Thyroid gland (tissue), 4 donors: ENCODE measurements around the gene EEF1A1. TPM values are rescaled to one million over a fixed set of nuclear protein-coding genes. Genes with fewer than 3 reads are reported as not detected.
"Not testable (repeated sequence)": the region's sequence is repeated elsewhere in the genome, so short reads cannot be mapped to it uniquely, and the experiment has no call there.

Experiments used
- DNase-seq, 2 donors: peaks; one replicate each; pipeline ENCODE4 v3.0.0-alpha.2; 2019
- H3K27ac ChIP-seq, 3 donors: fragments of 200-600 bp; sonication (generic); 1 replicate in 2 of 3; 2 replicates in 1 of 3; pipeline ENCODE4 v1.5.1; 2016 to 2019; ENCODE audit warnings: mild to moderate bottlenecking in 1 of 3, moderate library complexity in 1 of 3
- H3K27me3 ChIP-seq: fragments of 200-600 bp; sonication (generic); one replicate; pipeline ENCODE4 v1.5.1; 2019
- H3K36me3 ChIP-seq, 2 donors: fragments of 200-600 bp; sonication (generic); one replicate each; pipeline ENCODE4 v1.5.1; 2016 to 2019
- H3K4me1 ChIP-seq, 2 donors: fragments of 200-600 bp; sonication (generic); one replicate each; pipeline ENCODE4 v1.5.1; 2017 to 2019
- H3K4me3 ChIP-seq, 3 donors: fragments of 200-600 bp; sonication (generic); replicated peaks in 1 of 3; 1 replicate in 2 of 3; 2 replicates in 1 of 3; pipeline ENCODE4 v1.5.1; 2016; ENCODE audit warnings: mild to moderate bottlenecking in 1 of 3
- H3K9me3 ChIP-seq: fragments of 200-600 bp; sonication (generic); one replicate; pipeline ENCODE4 v1.5.1; 2017
- POLR2A ChIP-seq, 2 donors: fragments of 450-650 bp; IDR thresholded peaks; one replicate each; pipeline ENCODE4 v1.6.1; 2017; ENCODE audit warnings: antibody characterized with exemption in 2 of 2, mild to moderate bottlenecking in 2 of 2, moderate library complexity in 1 of 2
- WGBS, 2 donors: methylation state at CpG; one replicate each; pipeline ENCODE4 v1.1.5; 2017; 5-methylcytosine and 5-hydroxymethylcytosine counted together
- intact Hi-C: fragments of 100-400 bp; cut with DNase I; formaldehyde crosslinking; loops from one replicate; pipeline ENCODE4 v1.15.1; 2023
- total RNA-seq, 4 donors: library from RNA; depleted of rRNA; stranded (reverse); fragments of >200 nt; gene quantifications; one replicate each; pipeline ENCODE4 v1.2.3, GENCODE V29; 2016
- TF ChIP-seq, protein P1 (sequence below), 6 experiments: fragments of 200-600 bp in 3 of 6; fragments of 450-650 bp in 3 of 6; sonication (generic) in 3 of 6; IDR thresholded peaks; one replicate each; pipeline ENCODE4 v1.5.1; 2016 to 2019; ENCODE audit warnings: antibody characterized with exemption in 6 of 6, mild to moderate bottlenecking in 2 of 6, inconsistent platforms in 1 of 6, moderate library complexity in 1 of 6

EEF1A1 gene
- total RNA-seq, result over 10,000 TPM in 2 of 4 donors, 1,000 to 10,000 TPM in 2; 9,141 to 11,705 (median 10,644) TPM

DNA sequence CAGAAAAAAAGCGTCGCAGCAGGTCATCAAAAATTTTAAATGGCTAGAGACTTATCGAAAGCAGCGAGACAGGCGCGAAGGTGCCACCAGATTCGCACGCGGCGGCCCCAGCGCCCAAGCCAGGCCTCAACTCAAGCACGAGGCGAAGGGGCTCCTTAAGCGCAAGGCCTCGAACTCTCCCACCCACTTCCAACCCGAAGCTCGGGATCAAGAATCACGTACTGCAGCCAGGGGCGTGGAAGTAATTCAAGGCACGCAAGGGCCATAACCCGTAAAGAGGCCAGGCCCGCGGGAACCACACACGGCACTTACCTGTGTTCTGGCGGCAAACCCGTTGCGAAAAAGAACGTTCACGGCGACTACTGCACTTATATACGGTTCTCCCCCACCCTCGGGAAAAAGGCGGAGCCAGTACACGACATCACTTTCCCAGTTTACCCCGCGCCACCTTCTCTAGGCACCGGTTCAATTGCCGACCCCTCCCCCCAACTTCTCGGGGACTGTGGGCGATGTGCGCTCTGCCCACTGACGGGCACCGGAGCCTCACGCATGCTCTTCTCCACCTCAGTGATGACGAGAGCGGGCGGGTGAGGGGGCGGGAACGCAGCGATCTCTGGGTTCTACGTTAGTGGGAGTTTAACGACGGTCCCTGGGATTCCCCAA lies at the start of gene EEF1A1:
Gene EEF1A1, minus strand, starts transcription at position 345 of the 663 bp plus-strand sequence. CDS start 1,006 bp downstream, outside the sequence.
- H3K4me1 ChIP-seq, result peaks cover 23 to 39% of the 10 kb centered on the region in 2 donors
- H3K9me3 ChIP-seq, result no peaks in the 10 kb centered on the region
- DNase-seq, result peak; percentile 100
- peak within 1 kb of the TSS; percentile 85 to 97 (median 92) for H3K4me3 ChIP-seq
- peaks cover 30 to 40% of the 10 kb centered on the region in 2 donors for H3K36me3 ChIP-seq
- peak within 1 kb of the TSS; percentile 98 to 100 (median 99) for H3K27ac ChIP-seq
- intact Hi-C loops, result loop anchor here (10.0 kb wide), 1 partner anchor 54 kb away; no protein-coding TSS in a partner anchor
- TF ChIP-seq POLR2A (IDR thresholded peaks at IDR 0.05), result peak; percentile 98 to 99
- TF ChIP-seq, protein P1, sequence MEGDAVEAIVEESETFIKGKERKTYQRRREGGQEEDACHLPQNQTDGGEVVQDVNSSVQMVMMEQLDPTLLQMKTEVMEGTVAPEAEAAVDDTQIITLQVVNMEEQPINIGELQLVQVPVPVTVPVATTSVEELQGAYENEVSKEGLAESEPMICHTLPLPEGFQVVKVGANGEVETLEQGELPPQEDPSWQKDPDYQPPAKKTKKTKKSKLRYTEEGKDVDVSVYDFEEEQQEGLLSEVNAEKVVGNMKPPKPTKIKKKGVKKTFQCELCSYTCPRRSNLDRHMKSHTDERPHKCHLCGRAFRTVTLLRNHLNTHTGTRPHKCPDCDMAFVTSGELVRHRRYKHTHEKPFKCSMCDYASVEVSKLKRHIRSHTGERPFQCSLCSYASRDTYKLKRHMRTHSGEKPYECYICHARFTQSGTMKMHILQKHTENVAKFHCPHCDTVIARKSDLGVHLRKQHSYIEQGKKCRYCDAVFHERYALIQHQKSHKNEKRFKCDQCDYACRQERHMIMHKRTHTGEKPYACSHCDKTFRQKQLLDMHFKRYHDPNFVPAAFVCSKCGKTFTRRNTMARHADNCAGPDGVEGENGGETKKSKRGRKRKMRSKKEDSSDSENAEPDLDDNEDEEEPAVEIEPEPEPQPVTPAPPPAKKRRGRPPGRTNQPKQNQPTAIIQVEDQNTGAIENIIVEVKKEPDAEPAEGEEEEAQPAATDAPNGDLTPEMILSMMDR (IDR thresholded peaks at IDR 0.05), result peak in 2 of 6 experiments; percentile 17 to 27
- WGBS, 2 donors, result 1% methylated on average over 24 to 48 of the region's 53 CpGs
- no peaks in the 10 kb centered on the region for H3K27me3 ChIP-seq

DNA sequence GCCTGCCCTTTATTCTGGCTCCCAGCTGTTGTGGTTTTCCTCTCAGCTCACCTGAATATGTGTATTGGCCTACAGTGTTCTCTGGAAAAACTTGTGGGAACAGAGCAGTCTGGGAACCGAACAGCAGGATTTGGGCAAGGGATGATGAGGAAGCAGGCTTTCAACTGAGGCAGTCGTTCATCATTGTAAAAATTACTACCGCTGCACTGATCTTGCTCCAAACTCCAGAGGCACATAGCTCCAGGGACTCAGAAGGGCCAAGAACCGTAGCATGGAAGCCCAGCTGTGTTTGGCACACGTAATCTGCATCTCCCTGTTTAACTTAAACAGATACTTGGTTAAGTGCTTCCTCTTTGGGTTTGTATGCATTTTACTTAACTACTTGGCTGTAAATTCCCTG lies 48.3 kb upstream of the EEF1A1 start:
- intact Hi-C loops, result no loop called here
- no peak overlapping the region for H3K4me3 ChIP-seq
- TF ChIP-seq, protein P1 (IDR thresholded peaks at IDR 0.05), result no peak
- TF ChIP-seq POLR2A (IDR thresholded peaks at IDR 0.05), result no peak
- no peaks in the 10 kb centered on the region for H3K36me3 ChIP-seq
- no peak overlapping the region for H3K27ac ChIP-seq
- 88 to 93% methylated on average over 5 of the region's 5 CpGs for WGBS, 2 donors
- no peaks in the 10 kb centered on the region for H3K4me1 ChIP-seq
- no peaks in the 10 kb centered on the region for H3K27me3 ChIP-seq
- DNase-seq, result no peak
- no peaks in the 10 kb centered on the region for H3K9me3 ChIP-seq

- H3K27me3 ChIP-seq, result no peaks in the 10 kb centered on the region
- peak in 1 of 2 donors; percentile 18 for DNase-seq
- intact Hi-C loops, result no loop called here
- no peaks in the 10 kb centered on the region for H3K36me3 ChIP-seq
- 83 to 86% methylated on average over 8 of the region's 8 CpGs for WGBS, 2 donors
- H3K4me3 ChIP-seq, result no peak overlapping the region
- no peak for TF ChIP-seq POLR2A (IDR thresholded peaks at IDR 0.05)
- TF ChIP-seq, protein P1 (IDR thresholded peaks at IDR 0.05), result no peak
- H3K27ac ChIP-seq, result peak overlapping the region in 1 of 3 donors; percentile 27
- no peaks in the 10 kb centered on the region for H3K4me1 ChIP-seq
- H3K9me3 ChIP-seq, result no peaks in the 10 kb centered on the region
Measured at GRCh38 chr6:73566954-73567591, 46.2 kb upstream of the EEF1A1 start.

DNA sequence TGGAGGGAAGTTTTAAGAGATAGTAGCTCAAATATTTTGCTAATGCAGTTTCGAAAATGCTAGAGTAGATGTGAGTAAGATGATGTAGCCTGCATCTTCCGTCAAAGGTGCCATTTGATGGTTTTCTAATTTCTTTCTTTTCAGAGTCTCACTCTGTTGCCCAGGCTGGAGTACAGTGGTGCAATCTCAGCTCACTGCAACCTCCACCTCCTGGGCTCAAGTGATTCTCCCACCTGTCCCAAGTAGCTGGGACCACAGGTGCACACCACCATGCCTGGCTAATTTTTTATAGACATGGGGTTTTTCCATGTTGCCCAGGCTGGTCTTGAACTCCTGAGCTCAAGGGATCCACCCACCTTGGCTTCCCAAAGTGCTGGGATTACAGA lies 45.6 kb upstream of the EEF1A1 start:
- H3K4me1 ChIP-seq, H3K4me3 ChIP-seq, H3K27me3 ChIP-seq, H3K36me3 ChIP-seq, DNase-seq, H3K27ac ChIP-seq, intact Hi-C loops, H3K9me3 ChIP-seq: not testable (repeated sequence)
- 97 to 98% methylated on average over 2 of the region's 2 CpGs for WGBS, 2 donors

- H3K27ac ChIP-seq, result no peak overlapping the region
- DNase-seq, result no peak
- H3K9me3 ChIP-seq, result no peaks in the 10 kb centered on the region
- no peaks in the 10 kb centered on the region for H3K36me3 ChIP-seq
- no peaks in the 10 kb centered on the region for H3K4me1 ChIP-seq
- intact Hi-C loops, result no loop called here
- no peak for TF ChIP-seq POLR2A (IDR thresholded peaks at IDR 0.05)
- TF ChIP-seq, protein P1 (IDR thresholded peaks at IDR 0.05), result no peak
- H3K27me3 ChIP-seq, result no peaks in the 10 kb centered on the region
- WGBS, 2 donors, result 93 to 94% methylated on average over 11 of the region's 11 CpGs
- H3K4me3 ChIP-seq, result no peak overlapping the region
Measured at GRCh38 chr6:73565767-73566485, 45.1 kb upstream of the EEF1A1 start.
